Lower lobe of right lung (tissue), 2 donors: ENCODE results near the gene RALGPS2. TPM values are rescaled to one million over a fixed set of nuclear protein-coding genes. Genes with fewer than 3 reads are reported as not detected.

Source experiments
- ATAC-seq, 2 donors: fragments of 200-7000 bp; cut with Tn5 transposase; one replicate each; pipeline ENCODE4 v1.9.1; 2020 to 2022; ENCODE audit warnings: mild to moderate bottlenecking in 2 of 2, moderate library complexity in 2 of 2
- DNase-seq: peaks from one replicate; pipeline ENCODE4 v3.0.0-alpha.2; 2020
- H3K27ac ChIP-seq: fragments of 200-600 bp; one replicate; pipeline ENCODE4 v1.8.0; 2022
- H3K27me3 ChIP-seq: fragments of 200-600 bp; one replicate; pipeline ENCODE4 v1.8.0; 2022; ENCODE audit warnings: low read depth
- H3K36me3 ChIP-seq: fragments of 200-600 bp; one replicate; pipeline ENCODE4 v1.8.0; 2022; ENCODE audit warnings: mild to moderate bottlenecking
- H3K4me1 ChIP-seq: fragments of 200-600 bp; one replicate; pipeline ENCODE4 v1.8.0; 2022
- H3K4me3 ChIP-seq: fragments of 200-600 bp; one replicate; pipeline ENCODE4 v1.8.0; 2022; ENCODE audit warnings: mild to moderate bottlenecking
- H3K9me3 ChIP-seq: fragments of 200-600 bp; one replicate; pipeline ENCODE4 v1.8.0; 2022
- CTCF ChIP-seq: fragments of 200-600 bp; IDR thresholded peaks from one replicate; pipeline ENCODE4 v1.8.0; 2022; ENCODE audit warnings: antibody characterized with exemption, mild to moderate bottlenecking
- intact Hi-C: fragments of 100-400 bp; cut with DNase I; formaldehyde crosslinking; loops from one replicate; pipeline ENCODE4 v1.11.0; 2022
- total RNA-seq: library from RNA; stranded (reverse); fragmentation: NEBNext Ultra II Directional; extraction: Animal tissue kit (Norgen Biotek cat#: 25700); gene quantifications from one replicate; pipeline ENCODE4 v1.2.1, GENCODE V29; 2021
- donor health status: DM: no; HTN: yes; CAD: no; lungs with severe emphysema.

RALGPS2 gene
- total RNA-seq, 1 donor from 2014 or later = 7.5 TPM

DNA sequence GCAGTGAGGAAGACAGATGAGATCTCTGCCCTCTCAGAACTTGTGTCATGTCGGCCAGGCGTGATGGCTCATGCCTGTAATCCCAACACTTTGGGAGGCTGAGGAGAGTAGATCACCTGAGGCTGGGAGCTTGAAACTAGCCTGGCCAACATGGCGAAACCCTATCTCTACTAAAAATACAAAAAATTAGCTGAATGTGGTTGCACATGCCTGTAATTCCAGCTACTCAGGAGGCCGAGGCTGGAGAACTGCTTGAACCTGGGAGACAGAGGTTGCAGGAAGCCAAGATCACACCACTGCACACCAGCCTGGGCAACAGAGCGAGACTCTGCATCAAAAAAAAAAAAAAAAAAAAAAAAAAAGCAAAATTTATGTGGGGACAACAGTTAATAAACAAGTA is 40.9 kb upstream of the RALGPS2 start:
- no peak for TF ChIP-seq CTCF
- DNase-seq (no peak), ATAC-seq (no peak)
- no peaks in the 10 kb centered on the region for H3K9me3 ChIP-seq
- intact Hi-C loops = no loop called here
- H3K4me3 ChIP-seq = no peak overlapping the region
- H3K27ac ChIP-seq = no peak overlapping the region
- no peaks in the 10 kb centered on the region for H3K4me1 ChIP-seq
- H3K36me3 ChIP-seq = no peaks in the 10 kb centered on the region
- H3K27me3 ChIP-seq = no peaks in the 10 kb centered on the region

- ATAC-seq = no peak
- H3K4me3 ChIP-seq = no peak overlapping the region
- intact Hi-C loops = no loop called here
- H3K4me1 ChIP-seq = no peaks in the 10 kb centered on the region
- no peaks in the 10 kb centered on the region for H3K27me3 ChIP-seq
- H3K27ac ChIP-seq = no peak overlapping the region
- H3K9me3 ChIP-seq = no peaks in the 10 kb centered on the region
- no peaks in the 10 kb centered on the region for H3K36me3 ChIP-seq
- no peak for TF ChIP-seq CTCF
- no peak for DNase-seq
Measured at GRCh38 chr1:178684542-178685000, 40.5 kb upstream of the RALGPS2 start.

DNA sequence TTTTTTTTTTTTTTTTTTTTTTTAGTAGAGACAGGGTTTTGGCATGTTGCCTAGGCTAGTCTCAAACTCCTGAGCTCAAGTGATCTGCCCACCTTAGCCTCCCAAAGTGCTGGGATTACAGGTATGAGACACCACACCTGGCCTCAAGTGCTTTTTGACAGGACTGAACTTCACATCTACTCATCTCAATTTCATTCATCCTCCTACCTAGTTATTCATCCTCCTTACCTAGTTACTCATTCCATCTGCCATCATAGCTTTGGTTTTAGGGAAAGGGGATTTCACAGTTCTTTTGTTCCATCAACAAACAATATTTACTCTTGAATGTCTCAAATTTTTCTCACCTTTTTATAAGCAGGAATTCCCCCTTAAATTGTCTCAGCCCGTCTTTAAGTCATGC is 38.6 kb upstream of the RALGPS2 start:
- H3K4me1 ChIP-seq = no peaks in the 10 kb centered on the region
- H3K9me3 ChIP-seq = no peaks in the 10 kb centered on the region
- H3K4me3 ChIP-seq = no peak overlapping the region
- no peak for TF ChIP-seq CTCF
- H3K36me3 ChIP-seq = no peaks in the 10 kb centered on the region
- DNase-seq (no peak), ATAC-seq (no peak)
- H3K27ac ChIP-seq = no peak overlapping the region
- intact Hi-C loops = no loop called here
- no peaks in the 10 kb centered on the region for H3K27me3 ChIP-seq

- Histone ChIP-seq H3K36me3 (no peaks in the 10 kb centered on the region), H3K4me3 (no peak overlapping the region), H3K27ac (no peak overlapping the region), H3K27me3 (no peaks in the 10 kb centered on the region), H3K4me1 (no peaks in the 10 kb centered on the region), H3K9me3 (no peaks in the 10 kb centered on the region)
- no peak for TF ChIP-seq CTCF
- no peak for DNase-seq
- intact Hi-C loops = no loop called here
- ATAC-seq = no peak
Measured at GRCh38 chr1:178688244-178688643, 36.8 kb upstream of the RALGPS2 start.

DNA sequence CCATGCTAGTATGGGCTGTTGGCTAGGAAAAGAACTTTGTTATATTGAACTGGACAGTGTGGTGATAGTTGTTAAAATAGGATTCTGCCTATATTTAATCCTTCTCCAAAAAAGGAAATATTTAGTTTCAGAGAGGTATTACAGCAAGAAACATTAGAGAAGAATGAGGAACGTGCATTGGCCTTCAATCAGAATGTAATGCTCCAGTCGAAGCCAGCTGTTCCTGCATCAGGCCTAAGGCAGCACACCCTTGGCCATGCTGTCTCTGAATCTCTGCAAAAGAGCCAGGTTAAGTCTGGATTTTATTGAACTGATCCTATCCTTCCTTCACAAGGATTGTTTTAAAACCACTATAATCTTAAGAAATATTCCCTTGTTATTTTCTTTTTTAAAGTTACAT is 35.3 kb upstream of the RALGPS2 start:
- no peak overlapping the region for H3K4me3 ChIP-seq
- ATAC-seq (no peak), DNase-seq (no peak)
- intact Hi-C loops = no loop called here
- no peak for TF ChIP-seq CTCF
- H3K27me3 ChIP-seq = no peaks in the 10 kb centered on the region
- no peaks in the 10 kb centered on the region for H3K4me1 ChIP-seq
- no peak overlapping the region for H3K27ac ChIP-seq
- no peaks in the 10 kb centered on the region for H3K36me3 ChIP-seq
- H3K9me3 ChIP-seq = no peaks in the 10 kb centered on the region

GRCh38 chr1:178690496-178690895 is 34.5 kb upstream of the RALGPS2 start:
- no peaks in the 10 kb centered on the region for H3K4me1 ChIP-seq
- ATAC-seq (no peak), DNase-seq (no peak)
- intact Hi-C loops = no loop called here
- no peaks in the 10 kb centered on the region for H3K27me3 ChIP-seq
- no peaks in the 10 kb centered on the region for H3K9me3 ChIP-seq
- no peak overlapping the region for H3K4me3 ChIP-seq
- no peaks in the 10 kb centered on the region for H3K36me3 ChIP-seq
- no peak overlapping the region for H3K27ac ChIP-seq
- TF ChIP-seq CTCF = no peak
